ENCODE results near the gene OLFM2. TPM values are rescaled to one million over a fixed set of nuclear protein-coding genes. Genes with fewer than 3 reads are reported as not detected.
"Not testable (repeated sequence)": the region's sequence is repeated elsewhere in the genome, so short reads cannot be mapped to it uniquely, and the experiment has no call there.

OLFM2 gene
- total and polyA plus RNA-seq, 2 donors (not counting 1 experiment from before 2014, with no cell fraction given) = 0.66 to 11.6 TPM

DNA sequence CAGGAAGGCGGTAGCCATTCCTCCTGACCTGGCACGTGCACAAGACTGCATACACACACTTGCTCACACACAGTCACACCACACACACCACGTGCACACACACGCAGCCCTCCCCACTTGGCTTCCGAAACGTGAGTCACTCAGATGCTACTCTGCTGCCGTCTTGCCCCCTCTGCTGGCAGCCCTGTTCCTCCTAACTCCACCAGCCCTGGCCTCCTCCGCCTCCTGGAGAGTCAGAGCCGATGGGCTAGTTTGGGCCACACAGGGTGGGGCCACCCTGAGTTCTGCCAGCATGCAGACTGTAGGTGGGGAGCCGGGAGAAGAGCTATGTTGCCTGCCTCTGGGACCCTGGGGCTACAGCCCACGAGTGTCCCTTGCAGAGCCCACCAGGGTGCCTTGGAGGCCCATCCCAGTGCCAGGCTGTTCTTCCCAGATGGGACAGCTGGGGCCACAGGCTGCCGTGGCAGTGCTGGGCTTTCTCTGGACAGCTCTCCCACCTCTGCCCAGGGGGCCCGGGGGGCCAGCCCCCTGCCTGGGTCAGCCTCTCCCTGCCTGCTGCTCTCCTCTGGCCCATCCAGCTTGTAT is 89.1 kb downstream of the OLFM2 start:
- Histone ChIP-seq H3K9ac (ENCODE audit: insufficient read depth, low read length) (peak overlapping the region; percentile 13), H3K27ac (ENCODE audit: insufficient read depth, low read length) (peak overlapping the region; percentile 77), H3K79me2 (ENCODE audit: control insufficient read depth, insufficient read depth, low read length) (peaks cover 1% of the 10 kb centered on the region), H3K27me3 (ENCODE audit: control insufficient read depth, insufficient read depth, low read length) (no peaks in the 10 kb centered on the region), H3K4me3 (replicated peaks in 1 of 4; ENCODE audit: control extremely low read depth in 1 of 4, insufficient read depth in 1 of 4, low read depth in 3 of 4, low read length in 4 of 4) (no peak overlapping the region), H3K9me3 (ENCODE audit: control insufficient read depth, insufficient read depth, low read depth, low read length) (no peaks in the 10 kb centered on the region), H3K4me1 (ENCODE audit: control insufficient read depth, extremely low read depth, insufficient read depth, low read length) (peaks cover 8% of the 10 kb centered on the region), H3K36me3 (ENCODE audit: control insufficient read depth, insufficient read depth, low read length) (peaks cover 10% of the 10 kb centered on the region), H4K20me1 (ENCODE audit: control insufficient read depth, extremely low read depth, insufficient read depth, low read length) (no peaks in the 10 kb centered on the region), H3K4me2 (ENCODE audit: extremely low read depth, insufficient read depth, low read length) (no peak overlapping the region), H2AFZ (ENCODE audit: low read length) (no peak overlapping the region)
- TF ChIP-seq, protein P1, sequence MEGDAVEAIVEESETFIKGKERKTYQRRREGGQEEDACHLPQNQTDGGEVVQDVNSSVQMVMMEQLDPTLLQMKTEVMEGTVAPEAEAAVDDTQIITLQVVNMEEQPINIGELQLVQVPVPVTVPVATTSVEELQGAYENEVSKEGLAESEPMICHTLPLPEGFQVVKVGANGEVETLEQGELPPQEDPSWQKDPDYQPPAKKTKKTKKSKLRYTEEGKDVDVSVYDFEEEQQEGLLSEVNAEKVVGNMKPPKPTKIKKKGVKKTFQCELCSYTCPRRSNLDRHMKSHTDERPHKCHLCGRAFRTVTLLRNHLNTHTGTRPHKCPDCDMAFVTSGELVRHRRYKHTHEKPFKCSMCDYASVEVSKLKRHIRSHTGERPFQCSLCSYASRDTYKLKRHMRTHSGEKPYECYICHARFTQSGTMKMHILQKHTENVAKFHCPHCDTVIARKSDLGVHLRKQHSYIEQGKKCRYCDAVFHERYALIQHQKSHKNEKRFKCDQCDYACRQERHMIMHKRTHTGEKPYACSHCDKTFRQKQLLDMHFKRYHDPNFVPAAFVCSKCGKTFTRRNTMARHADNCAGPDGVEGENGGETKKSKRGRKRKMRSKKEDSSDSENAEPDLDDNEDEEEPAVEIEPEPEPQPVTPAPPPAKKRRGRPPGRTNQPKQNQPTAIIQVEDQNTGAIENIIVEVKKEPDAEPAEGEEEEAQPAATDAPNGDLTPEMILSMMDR (conservative IDR thresholded peaks at IDR 0.05 in 1 of 2, IDR thresholded peaks at IDR 0.05 in 1 of 2; ENCODE audit: low read depth in 1 of 2, low read length in 2 of 2) = peak; percentile 74 to 88
- no peak for TF ChIP-seq EZH2 (IDR thresholded peaks at IDR 0.05; ENCODE audit: low read length, missing control alignments)
- DNase-seq (ENCODE audit: low read depth in 2 of 2) = peak; percentile 91 to 95

DNA sequence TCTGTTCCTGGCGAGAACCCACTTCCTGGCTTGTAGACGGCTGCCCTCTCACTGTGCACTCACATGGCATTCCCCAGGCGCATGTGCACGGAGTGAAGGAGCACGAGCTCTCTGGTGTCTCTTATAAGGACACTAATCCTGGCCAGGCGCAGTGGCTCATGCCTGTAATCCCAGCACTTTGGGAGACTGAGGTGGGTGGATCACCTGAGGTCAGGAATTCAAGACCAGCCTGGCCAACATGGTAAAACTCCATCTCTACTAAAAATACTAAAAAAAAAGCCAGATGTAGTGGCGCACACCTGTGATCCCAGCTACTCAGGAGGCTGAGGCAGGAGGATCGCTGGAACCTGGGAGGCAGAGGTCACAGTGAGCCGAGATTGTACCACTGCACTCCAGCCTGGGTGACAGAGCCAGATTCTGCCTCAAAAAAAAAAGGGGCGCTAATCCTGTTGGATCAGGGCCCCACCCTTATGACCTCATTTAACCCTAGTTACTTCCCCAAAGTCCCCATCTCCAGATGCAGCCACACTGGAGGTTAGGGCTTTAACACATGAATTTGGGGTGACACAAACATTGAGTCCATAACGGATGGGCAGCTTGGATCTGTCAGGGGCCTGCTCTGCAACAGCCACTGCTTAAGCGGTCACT is 92.6 kb downstream of the OLFM2 start:
- not testable (repeated sequence) for H3K4me3 ChIP-seq (replicated peaks in 1 of 4; ENCODE audit: control extremely low read depth in 1 of 4, insufficient read depth in 1 of 4, low read depth in 3 of 4, low read length in 4 of 4); H3K9ac ChIP-seq (ENCODE audit: insufficient read depth, low read length); H3K27me3 ChIP-seq (ENCODE audit: control insufficient read depth, insufficient read depth, low read length); H3K27ac ChIP-seq (ENCODE audit: insufficient read depth, low read length); H3K9me3 ChIP-seq (ENCODE audit: control insufficient read depth, insufficient read depth, low read depth, low read length); H2AFZ ChIP-seq (ENCODE audit: low read length); H3K4me2 ChIP-seq (ENCODE audit: extremely low read depth, insufficient read depth, low read length); H3K4me1 ChIP-seq (ENCODE audit: control insufficient read depth, extremely low read depth, insufficient read depth, low read length); H3K79me2 ChIP-seq (ENCODE audit: control insufficient read depth, insufficient read depth, low read length); DNase-seq (ENCODE audit: low read depth in 2 of 2); H4K20me1 ChIP-seq (ENCODE audit: control insufficient read depth, extremely low read depth, insufficient read depth, low read length)
- peaks cover 21% of the 10 kb centered on the region for H3K36me3 ChIP-seq (ENCODE audit: control insufficient read depth, insufficient read depth, low read length)

DNA sequence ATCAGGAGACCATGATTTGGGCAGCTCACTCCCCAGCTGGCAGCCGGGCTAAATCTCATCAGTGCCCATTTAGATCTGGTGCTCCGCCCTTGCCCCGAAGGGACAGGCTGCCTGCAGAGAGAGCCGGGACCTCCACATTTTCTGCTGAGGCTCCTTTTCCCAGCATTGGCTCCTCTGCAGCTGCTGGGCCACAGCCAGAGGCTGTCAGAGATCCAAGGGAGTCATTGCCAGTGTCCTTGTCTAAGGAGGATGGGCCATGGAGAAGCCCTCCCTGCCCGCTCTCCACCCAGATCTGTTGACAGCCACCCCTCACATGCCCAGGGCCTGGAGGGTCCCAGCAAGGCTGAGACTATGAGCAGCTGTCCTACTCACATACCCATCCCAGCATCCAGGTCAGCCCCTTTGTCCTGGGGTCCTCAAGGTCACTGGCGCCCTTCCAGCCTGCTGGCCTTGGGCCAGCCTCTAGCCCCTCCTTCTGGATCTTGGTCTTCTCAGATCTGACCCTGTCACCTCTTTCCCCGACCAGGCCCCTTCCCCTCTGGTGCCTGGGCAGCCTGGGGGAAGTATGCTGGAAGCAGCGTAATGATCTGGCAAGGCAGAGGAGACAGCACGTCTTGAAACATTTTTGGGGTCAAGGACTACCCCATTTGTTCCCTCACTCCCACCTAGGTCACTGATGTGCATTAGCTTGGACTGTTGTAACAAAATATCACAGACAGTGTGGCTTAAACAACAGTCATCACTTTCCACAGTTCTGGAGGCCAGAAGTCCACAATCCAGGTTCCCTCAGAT is 93.3 kb downstream of the OLFM2 start:
- H4K20me1 ChIP-seq (ENCODE audit: control insufficient read depth, extremely low read depth, insufficient read depth, low read length) = no peaks in the 10 kb centered on the region

More for the DNA sequence above, 93.3 kb downstream of the OLFM2 start:
- Histone ChIP-seq H3K36me3 (ENCODE audit: control insufficient read depth, insufficient read depth, low read length) (peaks cover 18% of the 10 kb centered on the region), H3K27me3 (ENCODE audit: control insufficient read depth, insufficient read depth, low read length) (no peaks in the 10 kb centered on the region), H3K4me1 (ENCODE audit: control insufficient read depth, extremely low read depth, insufficient read depth, low read length) (peaks cover 8% of the 10 kb centered on the region), H3K27ac (ENCODE audit: insufficient read depth, low read length) (no peak overlapping the region), H3K4me2 (ENCODE audit: extremely low read depth, insufficient read depth, low read length) (no peak overlapping the region), H3K4me3 (replicated peaks in 1 of 4; ENCODE audit: control extremely low read depth in 1 of 4, insufficient read depth in 1 of 4, low read depth in 3 of 4, low read length in 4 of 4) (no peak overlapping the region), H2AFZ (ENCODE audit: low read length) (no peak overlapping the region), H3K9ac (ENCODE audit: insufficient read depth, low read length) (no peak overlapping the region), H3K79me2 (ENCODE audit: control insufficient read depth, insufficient read depth, low read length) (peaks cover 1% of the 10 kb centered on the region), H3K9me3 (ENCODE audit: control insufficient read depth, insufficient read depth, low read depth, low read length) (no peaks in the 10 kb centered on the region)
- no peak for TF ChIP-seq EZH2 (IDR thresholded peaks at IDR 0.05; ENCODE audit: low read length, missing control alignments)
- TF ChIP-seq, protein P1 (conservative IDR thresholded peaks at IDR 0.05 in 1 of 2, IDR thresholded peaks at IDR 0.05 in 1 of 2; ENCODE audit: low read depth in 1 of 2, low read length in 2 of 2) = no peak
- no peak for DNase-seq (ENCODE audit: low read depth in 2 of 2)
